Retinal pigment epithelial cell (primary cell): ENCODE data around the gene TTI1.
A peak's percentile ranks its signal among the peaks of the same experiment; 100 is the strongest.

Experiments used
- DNase-seq: peaks from one replicate; pipeline ENCODE4 v3.0.0-alpha.2; 2010; ENCODE audit warnings: low read depth
- H3K4me3 ChIP-seq: 2 replicates; pipeline ENCODE4 v1.5.1; 2011; ENCODE audit warnings: mild to moderate bottlenecking, low read length, control low read depth, moderate library complexity
- TF ChIP-seq, protein P1 (sequence below): conservative IDR thresholded peaks from 2 replicates; pipeline ENCODE4 v1.5.1; 2011; ENCODE audit warnings: low read depth, low read length, control low read depth, inconsistent platforms

The TTI1 gene

DNA sequence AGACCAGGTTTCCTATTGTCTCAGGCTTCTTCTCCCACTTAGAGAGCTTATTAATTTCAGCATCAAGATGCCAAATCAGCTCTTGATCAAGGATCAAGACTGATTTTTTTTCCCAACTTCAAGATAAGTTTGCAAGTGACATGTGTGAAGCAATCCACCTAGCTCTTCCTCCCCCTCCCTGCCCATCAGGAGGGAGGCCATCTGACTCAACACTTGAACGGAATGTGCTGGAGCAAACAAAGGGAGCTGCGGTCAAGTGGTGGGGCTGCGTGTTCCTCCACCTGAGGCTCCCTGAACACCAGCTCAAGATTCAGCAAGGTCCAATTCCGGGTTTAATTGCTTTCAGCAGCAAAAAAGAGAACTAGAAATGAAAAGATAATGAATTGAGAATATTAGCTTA is 38.7 kb downstream of the TTI1 start:
- TF ChIP-seq, protein P1, sequence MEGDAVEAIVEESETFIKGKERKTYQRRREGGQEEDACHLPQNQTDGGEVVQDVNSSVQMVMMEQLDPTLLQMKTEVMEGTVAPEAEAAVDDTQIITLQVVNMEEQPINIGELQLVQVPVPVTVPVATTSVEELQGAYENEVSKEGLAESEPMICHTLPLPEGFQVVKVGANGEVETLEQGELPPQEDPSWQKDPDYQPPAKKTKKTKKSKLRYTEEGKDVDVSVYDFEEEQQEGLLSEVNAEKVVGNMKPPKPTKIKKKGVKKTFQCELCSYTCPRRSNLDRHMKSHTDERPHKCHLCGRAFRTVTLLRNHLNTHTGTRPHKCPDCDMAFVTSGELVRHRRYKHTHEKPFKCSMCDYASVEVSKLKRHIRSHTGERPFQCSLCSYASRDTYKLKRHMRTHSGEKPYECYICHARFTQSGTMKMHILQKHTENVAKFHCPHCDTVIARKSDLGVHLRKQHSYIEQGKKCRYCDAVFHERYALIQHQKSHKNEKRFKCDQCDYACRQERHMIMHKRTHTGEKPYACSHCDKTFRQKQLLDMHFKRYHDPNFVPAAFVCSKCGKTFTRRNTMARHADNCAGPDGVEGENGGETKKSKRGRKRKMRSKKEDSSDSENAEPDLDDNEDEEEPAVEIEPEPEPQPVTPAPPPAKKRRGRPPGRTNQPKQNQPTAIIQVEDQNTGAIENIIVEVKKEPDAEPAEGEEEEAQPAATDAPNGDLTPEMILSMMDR: no peak
- H3K4me3 ChIP-seq: no peak overlapping the region
- no peak for DNase-seq

DNA sequence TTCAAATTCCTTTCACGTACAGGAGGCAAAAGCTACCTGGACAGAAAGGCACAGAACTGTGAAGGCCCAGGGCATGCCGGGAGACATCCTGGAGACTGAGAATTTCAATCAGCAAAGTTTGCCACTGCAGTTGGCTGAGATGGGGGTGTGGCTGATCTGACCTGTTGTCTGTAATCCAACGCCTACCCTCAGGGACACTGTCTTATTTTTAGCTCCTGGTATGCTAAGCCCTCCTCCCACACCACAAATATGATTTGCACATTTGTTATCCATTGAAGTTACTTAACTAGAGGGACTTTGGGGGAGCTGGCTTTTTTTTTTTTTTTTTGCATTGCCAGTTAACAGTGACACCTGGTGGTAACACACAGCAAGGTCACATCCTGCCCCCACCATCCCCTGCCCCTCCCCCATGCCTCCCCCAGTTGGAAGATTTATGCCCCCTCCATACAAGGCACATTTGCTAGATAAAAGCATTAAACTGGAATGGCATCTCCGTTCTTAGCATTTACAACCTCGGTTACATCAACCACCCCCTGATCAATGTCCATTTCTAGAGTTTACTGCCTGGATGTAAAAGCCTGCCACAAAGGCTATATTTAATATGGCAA is 40.4 kb downstream of the TTI1 start:
- DNase-seq: peak; percentile 81
- TF ChIP-seq, protein P1: peak; percentile 56
- no peak overlapping the region for H3K4me3 ChIP-seq

GRCh38 chr20:37991908-37992307 is 41.3 kb downstream of the TTI1 start:
- DNase-seq: no peak
- TF ChIP-seq, protein P1: no peak
- no peak overlapping the region for H3K4me3 ChIP-seq

GRCh38 chr20:37991157-37991866 is 41.9 kb downstream of the TTI1 start:
- TF ChIP-seq, protein P1: no peak

GRCh38 chr20:37990571-37991151 is 42.6 kb downstream of the TTI1 start:
- no peak for DNase-seq
- TF ChIP-seq, protein P1: no peak
- H3K4me3 ChIP-seq: no peak overlapping the region

More at GRCh38 chr20:37991157-37991866, 41.9 kb downstream of the TTI1 start:
- no peak for DNase-seq
- H3K4me3 ChIP-seq: no peak overlapping the region

DNA sequence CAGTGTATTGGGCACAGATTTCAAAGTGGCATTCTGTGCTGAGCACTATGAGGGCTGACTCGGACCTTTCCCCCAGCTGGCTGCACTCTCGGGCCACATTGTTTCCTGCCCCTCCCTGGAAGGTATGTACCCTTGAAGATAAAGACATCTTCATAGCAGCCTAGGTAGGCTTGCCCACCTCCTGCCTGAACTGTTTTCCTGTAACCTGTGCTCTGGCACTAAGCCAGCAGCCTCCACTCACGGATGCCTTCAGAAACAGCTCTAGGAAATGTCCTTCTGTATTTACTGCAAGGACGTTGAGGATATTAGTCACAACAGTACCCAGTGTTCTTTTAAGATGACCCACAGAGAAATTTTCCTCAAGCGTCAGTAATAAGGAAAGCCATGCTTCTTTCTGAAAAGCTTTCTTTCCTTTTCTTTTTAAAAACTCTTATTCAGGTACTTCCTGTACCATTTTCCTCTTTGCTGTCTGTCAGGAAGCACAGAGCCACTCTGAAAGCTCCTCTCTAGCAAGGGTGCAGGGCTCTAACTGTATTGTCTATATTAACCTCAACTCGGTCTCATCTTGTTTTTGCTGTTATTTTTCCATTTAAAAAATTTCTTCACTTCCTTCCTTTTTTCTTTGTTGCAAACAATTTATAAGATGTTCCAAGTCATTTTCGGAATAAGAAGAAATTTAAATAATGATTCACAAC is 43.5 kb downstream of the TTI1 start:
- DNase-seq: no peak
- no peak overlapping the region for H3K4me3 ChIP-seq
- TF ChIP-seq, protein P1: no peak
